ENCODE measurements around the gene ALG14. TPM values are rescaled to one million over a fixed set of nuclear protein-coding genes. Genes with fewer than 3 reads are reported as not detected.

Gene ALG14
- total RNA-seq, 1 experiment from 2014 or later = 5.7 TPM

GRCh38 chr1:94954263-94955220 is 118.2 kb downstream of the ALG14 start:
- Histone ChIP-seq H3K4me2 (ENCODE audit: low read length) (no peak overlapping the region), H3K9ac (ENCODE audit: low read length) (no peak overlapping the region), H3K4me1 (ENCODE audit: control insufficient read depth in 1 of 2, insufficient read depth in 2 of 2, low read length in 2 of 2) (no peaks in the 10 kb centered on the region), H3K9me2 (ENCODE audit: insufficient read depth) (no peaks in the 10 kb centered on the region), H3K36me3 (ENCODE audit: control insufficient read depth in 1 of 2, insufficient read depth in 2 of 2, low read length in 2 of 2) (no peaks in the 10 kb centered on the region), H3K79me2 (ENCODE audit: insufficient read depth, low read length) (no peaks in the 10 kb centered on the region), H3K27ac (ENCODE audit: low read depth, low read length) (no peak overlapping the region), H3K27me3 (ENCODE audit: insufficient read depth, low read length) (no peaks in the 10 kb centered on the region), H3K4me3 (replicated peaks in 1 of 2; ENCODE audit: low read depth in 1 of 2, low read length in 2 of 2) (no peak overlapping the region), H4K20me1 (ENCODE audit: insufficient read depth) (no peaks in the 10 kb centered on the region), H2AFZ (ENCODE audit: low read depth, low read length, poor library complexity, severe bottlenecking) (no peak overlapping the region), H3K9me3 (ENCODE audit: control insufficient read depth in 1 of 2, insufficient read depth in 1 of 2, low read depth in 1 of 2, low read length in 2 of 2) (peaks cover 0 to 3% of the 10 kb centered on the region in 2 experiments; a peak in 1 of 4 replicates)
- BruUV-seq (replicated peaks) = no TSS peak
- ATAC-seq (no peak), DNase-seq (ENCODE audit: low read depth, low spot score) (no peak)
- RAD21 ChIA-PET (ENCODE audit: low non-redundant PET in 1 of 2, low total read pairs in 2 of 2, uncharacterized antibody in 2 of 2, unreplicated experiment in 2 of 2) = no interaction called here
- CTCF ChIA-PET = no interaction called here
- intact Hi-C loops (cut with micrococcal nuclease) = no loop called here
- TF ChIP-seq RAD21 (IDR thresholded peaks at IDR 0.05; ENCODE audit: low read depth) (no peak), EZH2 (IDR thresholded peaks at IDR 0.05) (no peak), REST (IDR thresholded peaks at IDR 0.05; ENCODE audit: low read depth) (no peak), YY1 (IDR thresholded peaks at IDR 0.05; ENCODE audit: extremely low read depth, insufficient replicate concordance, low read depth, low read length) (no peak), SRF (IDR thresholded peaks at IDR 0.05; ENCODE audit: low read depth) (no peak), ZFX (IDR thresholded peaks at IDR 0.05) (no peak), MAX (IDR thresholded peaks at IDR 0.05) (no peak), SP1 (IDR thresholded peaks at IDR 0.05; ENCODE audit: low read depth) (no peak), FOSL1 (IDR thresholded peaks at IDR 0.05; ENCODE audit: low read depth) (no peak), EGR1 (IDR thresholded peaks at IDR 0.05; ENCODE audit: low read depth) (no peak), CTCF (IDR thresholded peaks at IDR 0.05 in 2 of 3, conservative IDR thresholded peaks at IDR 0.05 in 1 of 3; ENCODE audit: borderline replicate concordance in 1 of 3, insufficient read depth in 1 of 3, low read depth in 2 of 3, low read length in 2 of 3) (no peak), ELF1 (IDR thresholded peaks at IDR 0.05; ENCODE audit: borderline replicate concordance, low read depth) (no peak)
- POLR2A ChIA-PET = no interaction called here

All from HCT116 (cell line).